GM21529 (cell line): Measurements from ENCODE around the gene TOM1.
A peak's percentile ranks its signal among the peaks of the same experiment; 100 is the strongest.

Experiments used
- ATAC-seq: cut with Tn5 transposase; IDR thresholded peaks from one replicate; pipeline ENCODE4 v1.9.1; 2021; ENCODE audit not compliant: unreplicated experiment

The TOM1 gene

GRCh38 chr22:35299673-35300499 is at the start of gene TOM1:
Gene TOM1 (plus strand): TSS chr22:35299894. CDS start chr22:35299929, 35 bp downstream.
- ATAC-seq = peak; percentile 96

GRCh38 chr22:35250156-35250555 is 49.5 kb upstream of the TOM1 start:
- ATAC-seq = no peak

GRCh38 chr22:35253946-35254345 is 45.7 kb upstream of the TOM1 start:
- ATAC-seq = no peak

GRCh38 chr22:35257002-35257320 is 42.7 kb upstream of the TOM1 start:
- ATAC-seq = no peak

- ATAC-seq = peak; percentile 87
Measured at GRCh38 chr22:35257321-35258190, 42.1 kb upstream of the TOM1 start, which contains the start of gene HMGXB4. Gene HMGXB4 (plus strand): TSS chr22:35257493. CDS start chr22:35262391, 4,898 bp downstream.

- no peak for ATAC-seq
Measured at GRCh38 chr22:35258191-35258988, 41.3 kb upstream of the TOM1 start.

GRCh38 chr22:35264986-35265385 is 34.7 kb upstream of the TOM1 start:
- ATAC-seq = no peak

GRCh38 chr22:35266277-35266676 is 33.4 kb upstream of the TOM1 start:
- ATAC-seq = no peak

- ATAC-seq = no peak
Measured at GRCh38 chr22:35269630-35270029, 30.1 kb upstream of the TOM1 start.

GRCh38 chr22:35274154-35274871 is 25.4 kb upstream of the TOM1 start:
- ATAC-seq = no peak

- no peak for ATAC-seq
Measured at GRCh38 chr22:35275580-35275979, 24.1 kb upstream of the TOM1 start.

- ATAC-seq = no peak
Measured at GRCh38 chr22:35276019-35276418, 23.7 kb upstream of the TOM1 start.

- no peak for ATAC-seq
Measured at GRCh38 chr22:35288116-35288515, 11.6 kb upstream of the TOM1 start.

- ATAC-seq = no peak
Measured at GRCh38 chr22:35292786-35293185, 6.9 kb upstream of the TOM1 start.

- ATAC-seq = no peak
Measured at GRCh38 chr22:35296051-35296450, 3.6 kb upstream of the TOM1 start.

GRCh38 chr22:35299217-35299672 is 449 bp upstream of the TOM1 start:
- ATAC-seq = no peak

GRCh38 chr22:35301372-35301874 is 1.7 kb downstream of the TOM1 start:
- ATAC-seq = no peak

GRCh38 chr22:35303029-35303624 is 3.4 kb downstream of the TOM1 start:
- ATAC-seq = no peak

GRCh38 chr22:35305525-35306070 is 5.9 kb downstream of the TOM1 start:
- no peak for ATAC-seq
